T-cell (primary cell): ENCODE measurements around the gene PWWP2A. TPM values are rescaled to one million over a fixed set of nuclear protein-coding genes. Genes with fewer than 3 reads are reported as not detected.
"Not testable (repeated sequence)": the region's sequence is repeated elsewhere in the genome, so short reads cannot be mapped to it uniquely, and the experiment has no call there.

Experiments
- ATAC-seq, 4 experiments: fragments of 200-7000 bp in 3 of 4; fragments of 150-1000 bp in 1 of 4; cut with Tn5 transposase; replicated peaks in 1 of 4; 1 replicate in 3 of 4; 2 replicates in 1 of 4; pipeline ENCODE4 v1.10.0; 2021; ENCODE audit warnings: moderate library complexity in 3 of 4, mild to moderate bottlenecking in 2 of 4, moderate number of reproducible peaks in 1 of 4
- CTCF ChIA-PET, 2 donors: fragments of 300-600 bp; sonication (Branson Sonifier 250); formaldehyde crosslinking; loops; one replicate each; lab custom pipeline; 2022; ENCODE audit warnings: antibody characterized with exemption in 2 of 2; lab: Charles Lee
- POLR2A ChIA-PET, 2 donors: fragments of 300-600 bp; sonication (Branson Sonifier 250); formaldehyde crosslinking; loops; one replicate each; lab custom pipeline; 2022; ENCODE audit warnings: antibody characterized with exemption in 2 of 2; lab: Charles Lee
- DNase-seq, 35 experiments: peaks; one replicate each; pipeline versions ENCODE4 v3.0.0 to v3.0.0-alpha.2; 2013 to 2023
- H3K27ac ChIP-seq: one replicate; pipeline ENCODE4 v1.5.1; 2013; ENCODE audit warnings: low read length
- H3K27me3 ChIP-seq, 2 experiments: replicated peaks in 1 of 2; 1 replicate in 1 of 2; 2 replicates in 1 of 2; pipeline versions ENCODE4 v1.6.1 to v1.7.0; 2013; ENCODE audit warnings: low read length in 1 of 2, mixed read lengths in 1 of 2; ENCODE audit not compliant: control insufficient read depth in 2 of 2, insufficient read depth in 2 of 2; ENCODE audit errors: extremely low read depth in 1 of 2
- H3K36me3 ChIP-seq, 2 donors: 1 replicate in 1 of 2; 2 replicates in 1 of 2; pipeline versions ENCODE4 v1.6.1 to v1.7.0; 2013; ENCODE audit warnings: low read length in 1 of 2; ENCODE audit not compliant: control insufficient read depth in 2 of 2, insufficient read depth in 1 of 2; ENCODE audit errors: extremely low read depth in 1 of 2
- H3K4me1 ChIP-seq, 2 experiments: 1 replicate in 1 of 2; 2 replicates in 1 of 2; pipeline versions ENCODE4 v1.6.1 to v1.7.0; 2013; ENCODE audit warnings: low read length in 2 of 2, mixed read lengths in 1 of 2; ENCODE audit not compliant: insufficient read depth in 2 of 2, control insufficient read depth in 1 of 2; ENCODE audit errors: extremely low read depth in 1 of 2
- H3K4me3 ChIP-seq, 2 donors: 1 replicate in 1 of 2; 2 replicates in 1 of 2; pipeline versions ENCODE4 v1.5.1 to v1.7.0; 2013; ENCODE audit warnings: mild to moderate bottlenecking in 2 of 2, low read length in 1 of 2, moderate library complexity in 1 of 2; ENCODE audit not compliant: control insufficient read depth in 1 of 2; ENCODE audit errors: extremely low read depth in 1 of 2
- H3K9me3 ChIP-seq: 2 replicates; pipeline ENCODE4 v1.7.0; 2013
- H3K27ac Mint-ChIP-seq, 2 donors: one replicate each; pipeline ENCODE4 v1.8.0; 2020 to 2021; ENCODE audit warnings: mild to moderate bottlenecking in 2 of 2, mixed read lengths in 2 of 2
- H3K27me3 Mint-ChIP-seq, 2 donors: one replicate each; pipeline ENCODE4 v1.8.0; 2021 to 2022; ENCODE audit warnings: mixed read lengths in 2 of 2
- H3K36me3 Mint-ChIP-seq: one replicate; pipeline ENCODE4 v1.8.0; 2021; ENCODE audit warnings: mixed read lengths
- H3K4me1 Mint-ChIP-seq, 3 donors: one replicate each; pipeline ENCODE4 v1.8.0; 2020 to 2022; ENCODE audit warnings: mixed read lengths in 3 of 3, mild to moderate bottlenecking in 1 of 3
- H3K4me3 Mint-ChIP-seq, 3 donors: one replicate each; pipeline ENCODE4 v1.8.0; 2020 to 2022; ENCODE audit warnings: mild to moderate bottlenecking in 3 of 3, mixed read lengths in 3 of 3, moderate library complexity in 3 of 3
- H3K9me3 Mint-ChIP-seq, 3 donors: one replicate each; pipeline ENCODE4 v1.8.0; 2020 to 2022; ENCODE audit warnings: mixed read lengths in 3 of 3
- WGBS: methylation state at CpG from one replicate; pipeline ENCODE4 v1.1.5; 2013; ENCODE audit warnings: missing lambda C conversion rate; ENCODE audit not compliant: insufficient coverage; 5-methylcytosine and 5-hydroxymethylcytosine counted together
- total RNA-seq, 35 experiments: library from RNA in 6 of 35; stranded (reverse) in 6 of 35; fragments of 120-200 nt in 1 of 35; gene quantifications; one replicate each; pipeline versions ENCODE4 v1.2.1 to v1.2.4 and lab custom pipeline; 2013 to 2026

The PWWP2A gene
- total RNA-seq, 5 donors from 2014 or later (not counting 1 experiment from before 2014, with no cell fraction given) = 25.1 to 39.8 (median 36.0) TPM

- Mint-ChIP-seq H3K9me3 (no peaks in the 10 kb centered on the region), H3K36me3 (no peaks in the 10 kb centered on the region), H3K27me3 (peaks cover 23 to 27% of the 10 kb centered on the region in 2 donors), H3K4me1 (peaks cover 0 to 1% (median 0%) of the 10 kb centered on the region in 3 donors), H3K4me3 (no peak overlapping the region), H3K27ac (no peak overlapping the region)
- no peak overlapping the region for H3K27ac ChIP-seq
- ChIA-PET POLR2A (no interaction called here), CTCF (interaction anchor here in 1 of 2 donors (0.7 kb wide), 1 partner anchor 64 kb away, joined by 4 read pairs; no protein-coding TSS in a partner anchor)
- H3K27me3 ChIP-seq = peaks cover 0 to 17% of the 10 kb centered on the region in 2 experiments
- H3K4me3 ChIP-seq = no peak overlapping the region
- peaks cover 0 to 4% of the 10 kb centered on the region in 2 experiments for H3K4me1 ChIP-seq
- H3K36me3 ChIP-seq = no peaks in the 10 kb centered on the region
- DNase-seq = no peak
- 93% methylated on average over 3 of the region's 7 CpGs for WGBS
- no peak for ATAC-seq
- H3K9me3 ChIP-seq = no peaks in the 10 kb centered on the region
Observed at GRCh38 chr5:160162910-160163309, 43.7 kb upstream of the PWWP2A start.

- Histone ChIP-seq H3K4me1 (peaks cover 0 to 4% of the 10 kb centered on the region in 2 experiments), H3K27me3 (peaks cover 0 to 17% of the 10 kb centered on the region in 2 experiments), H3K36me3 (no peaks in the 10 kb centered on the region), H3K9me3 (no peaks in the 10 kb centered on the region), H3K4me3 (no peak overlapping the region), H3K27ac (no peak overlapping the region)
- no peaks in the 10 kb centered on the region for H3K9me3 Mint-ChIP-seq
- peaks cover 18 to 19% of the 10 kb centered on the region in 2 donors for H3K27me3 Mint-ChIP-seq
- H3K27ac Mint-ChIP-seq = no peak overlapping the region
- POLR2A ChIA-PET = no interaction called here
- peaks cover 0 to 1% (median 0%) of the 10 kb centered on the region in 3 donors for H3K4me1 Mint-ChIP-seq
- no peak overlapping the region for H3K4me3 Mint-ChIP-seq
- H3K36me3 Mint-ChIP-seq = no peaks in the 10 kb centered on the region
- ATAC-seq (no peak), DNase-seq (no peak)
- 100% methylated on average over 1 of the region's 6 CpGs for WGBS
- CTCF ChIA-PET = no interaction called here
Observed at GRCh38 chr5:160161626-160162025, 42.4 kb upstream of the PWWP2A start.

DNA sequence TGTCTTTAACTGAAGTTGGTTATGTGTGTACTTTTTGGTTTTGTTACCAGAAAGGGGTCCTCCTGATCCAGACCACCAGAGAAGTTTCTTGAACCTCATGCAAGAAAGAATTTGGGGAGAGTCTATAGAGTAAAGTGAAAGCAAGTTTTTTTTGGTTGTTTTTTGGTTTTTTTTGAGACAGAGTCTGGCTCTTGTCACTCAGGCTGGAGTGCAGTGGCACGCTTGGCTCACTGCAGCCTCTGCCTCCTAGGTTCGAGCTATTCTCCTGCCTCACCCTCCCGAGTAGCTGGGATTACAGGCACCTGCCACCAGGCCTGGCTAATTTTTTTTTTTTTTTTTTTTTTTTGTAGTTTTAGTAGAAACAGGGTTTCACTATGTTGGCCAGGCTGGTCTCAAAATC, 41.6 kb upstream of the PWWP2A start:
- ATAC-seq, POLR2A ChIA-PET, H3K9me3 Mint-ChIP-seq, H3K9me3 ChIP-seq, H3K27ac ChIP-seq, H3K4me1 ChIP-seq, H3K27ac Mint-ChIP-seq, H3K4me1 Mint-ChIP-seq, H3K36me3 ChIP-seq, DNase-seq, H3K4me3 Mint-ChIP-seq, H3K4me3 ChIP-seq, H3K36me3 Mint-ChIP-seq: not testable (repeated sequence)
- no CpG with 5 or more reads among the region's 3 CpGs for WGBS
- H3K27me3 ChIP-seq = peaks cover 0 to 22% of the 10 kb centered on the region in 2 experiments
- CTCF ChIA-PET = interaction anchor here in 1 of 2 donors (0.6 kb wide), 1 partner anchor 1264 kb away, joined by 6 read pairs; no protein-coding TSS in a partner anchor
- peaks cover 11 to 17% of the 10 kb centered on the region in 2 donors for H3K27me3 Mint-ChIP-seq

DNA sequence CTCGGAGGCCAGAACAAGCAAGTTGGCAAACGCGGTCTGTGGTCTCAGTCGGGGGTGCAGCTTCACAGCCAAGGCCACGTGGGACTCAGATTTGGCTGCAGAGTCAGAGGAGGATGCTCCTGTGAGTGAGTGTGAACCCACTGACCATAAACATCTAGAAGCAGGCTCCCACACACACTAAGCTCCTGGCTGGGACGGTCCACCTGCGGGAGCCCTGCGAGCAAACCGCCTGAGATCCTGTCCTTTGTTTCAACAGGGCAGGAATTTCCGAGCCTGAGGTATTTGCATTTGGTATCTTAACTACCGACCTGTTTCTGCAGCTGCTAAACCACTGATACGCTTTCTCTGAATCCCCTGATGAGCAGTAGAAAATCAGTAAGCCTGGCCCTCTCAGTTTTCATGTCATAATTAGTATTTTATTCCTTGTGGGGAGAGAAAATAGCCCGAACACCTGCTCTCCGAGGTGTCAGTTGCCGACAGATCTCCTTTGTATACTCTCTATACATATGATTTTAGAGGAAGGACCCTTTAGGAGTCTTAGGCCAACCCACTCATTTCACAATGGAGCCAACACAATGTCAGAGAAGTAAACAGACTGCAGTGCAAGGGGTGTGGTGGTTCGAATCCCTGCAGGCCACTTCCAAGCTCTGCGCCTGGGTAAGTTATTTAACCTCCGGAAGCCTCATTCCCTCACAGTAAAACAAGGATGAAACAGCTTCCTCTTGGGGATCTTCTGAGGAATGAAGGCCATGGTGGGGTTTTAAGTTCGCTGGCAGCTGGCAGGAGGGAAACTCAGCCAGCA, 40.9 kb upstream of the PWWP2A start:
- H3K27ac ChIP-seq = no peak overlapping the region
- Mint-ChIP-seq H3K27me3 (peaks cover 7 to 12% of the 10 kb centered on the region in 2 donors), H3K9me3 (no peaks in the 10 kb centered on the region), H3K4me3 (no peak overlapping the region), H3K27ac (no peak overlapping the region), H3K36me3 (no peaks in the 10 kb centered on the region), H3K4me1 (peaks cover 0 to 1% (median 0%) of the 10 kb centered on the region in 3 donors)
- no peaks in the 10 kb centered on the region for H3K4me1 ChIP-seq
- H3K9me3 ChIP-seq = no peaks in the 10 kb centered on the region
- peaks cover 0 to 15% of the 10 kb centered on the region in 2 experiments for H3K27me3 ChIP-seq
- H3K36me3 ChIP-seq = no peaks in the 10 kb centered on the region
- no peak for DNase-seq
- POLR2A ChIA-PET = no interaction called here
- ATAC-seq = no peak
- CTCF ChIA-PET = interaction anchor here in 1 of 2 donors (0.6 kb wide), 1 partner anchor 1263 kb away, joined by 6 read pairs; no protein-coding TSS in a partner anchor
- WGBS = 66% methylated on average over 6 of the region's 19 CpGs
- no peak overlapping the region for H3K4me3 ChIP-seq

- Histone ChIP-seq H3K27ac (no peak overlapping the region), H3K4me3 (no peak overlapping the region), H3K9me3 (no peaks in the 10 kb centered on the region), H3K4me1 (no peaks in the 10 kb centered on the region), H3K27me3 (peaks cover 0 to 8% of the 10 kb centered on the region in 2 experiments), H3K36me3 (no peaks in the 10 kb centered on the region)
- no peaks in the 10 kb centered on the region for H3K36me3 Mint-ChIP-seq
- WGBS = 92% methylated on average over 6 of the region's 9 CpGs
- H3K4me1 Mint-ChIP-seq = no peaks in the 10 kb centered on the region
- H3K27ac Mint-ChIP-seq = no peak overlapping the region
- no peak for DNase-seq
- ATAC-seq = no peak
- ChIA-PET POLR2A (no interaction called here), CTCF (interaction anchor here in 1 of 2 donors (1.0 kb wide), 1 partner anchor 136 kb away, joined by 7 read pairs; no protein-coding TSS in a partner anchor)
- H3K9me3 Mint-ChIP-seq = no peaks in the 10 kb centered on the region
- no peak overlapping the region for H3K4me3 Mint-ChIP-seq
- peaks cover 0 to 1% of the 10 kb centered on the region in 2 donors for H3K27me3 Mint-ChIP-seq
Observed at GRCh38 chr5:160158087-160158486, 38.8 kb upstream of the PWWP2A start.

- ATAC-seq = no peak
- POLR2A ChIA-PET = no interaction called here
Observed at GRCh38 chr5:160155017-160155750, 35.9 kb upstream of the PWWP2A start.

More at GRCh38 chr5:160155017-160155750, 35.9 kb upstream of the PWWP2A start:
- no peak for DNase-seq
- CTCF ChIA-PET = interaction anchor here in 1 of 2 donors (0.7 kb wide), 1 partner anchor 34 kb away, joined by 3 read pairs; no protein-coding TSS in a partner anchor
- Histone ChIP-seq H3K4me3 (no peak overlapping the region), H3K4me1 (peaks cover 0 to 5% of the 10 kb centered on the region in 2 experiments), H3K36me3 (no peaks in the 10 kb centered on the region), H3K27ac (no peak overlapping the region), H3K9me3 (no peaks in the 10 kb centered on the region), H3K27me3 (peaks cover 0 to 8% of the 10 kb centered on the region in 2 experiments)
- no peaks in the 10 kb centered on the region for H3K27me3 Mint-ChIP-seq
- peaks cover 7 to 15% (median 10%) of the 10 kb centered on the region in 3 donors for H3K4me1 Mint-ChIP-seq
- no peak overlapping the region for H3K4me3 Mint-ChIP-seq
- no peaks in the 10 kb centered on the region for H3K9me3 Mint-ChIP-seq
- no peak overlapping the region for H3K27ac Mint-ChIP-seq
- H3K36me3 Mint-ChIP-seq = no peaks in the 10 kb centered on the region
- WGBS = no CpG with 5 or more reads among the region's 6 CpGs
